Panc1 (cell line): ENCODE measurements around the gene SLC46A2.

Experiments
- SIN3A ChIP-seq: IDR thresholded peaks from 2 replicates; pipeline ENCODE4 v1.6.1; 2012; ENCODE audit warnings: low read depth, mild to moderate bottlenecking, low read length, moderate library complexity, borderline replicate concordance; ENCODE audit not compliant: insufficient read depth
- TF ChIP-seq, protein P1 (sequence below): fragments of 450-650 bp; IDR thresholded peaks from 2 replicates; pipeline ENCODE4 v1.5.1; 2017; ENCODE audit warnings: mild to moderate bottlenecking

DNA sequence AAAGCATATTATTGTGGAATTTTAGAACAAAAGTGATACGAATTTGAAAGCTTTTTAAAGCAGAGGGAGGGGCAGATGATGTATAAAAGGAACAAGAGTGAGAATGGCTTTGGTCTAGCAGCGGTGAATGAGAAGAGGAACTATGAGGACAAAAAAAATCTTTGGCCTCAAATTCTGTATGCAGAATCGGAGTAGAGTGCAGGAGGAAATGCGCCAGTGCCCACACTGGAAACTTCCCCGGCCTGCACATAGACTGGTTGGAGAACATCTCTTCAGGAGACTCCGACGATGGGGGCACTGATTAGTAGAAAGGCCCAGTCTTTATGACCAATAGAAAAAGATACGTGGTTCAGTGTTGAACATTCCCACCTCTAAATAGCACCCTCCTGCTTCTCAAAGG is 51.3 kb downstream of the SLC46A2 start:
- TF ChIP-seq, protein P1, sequence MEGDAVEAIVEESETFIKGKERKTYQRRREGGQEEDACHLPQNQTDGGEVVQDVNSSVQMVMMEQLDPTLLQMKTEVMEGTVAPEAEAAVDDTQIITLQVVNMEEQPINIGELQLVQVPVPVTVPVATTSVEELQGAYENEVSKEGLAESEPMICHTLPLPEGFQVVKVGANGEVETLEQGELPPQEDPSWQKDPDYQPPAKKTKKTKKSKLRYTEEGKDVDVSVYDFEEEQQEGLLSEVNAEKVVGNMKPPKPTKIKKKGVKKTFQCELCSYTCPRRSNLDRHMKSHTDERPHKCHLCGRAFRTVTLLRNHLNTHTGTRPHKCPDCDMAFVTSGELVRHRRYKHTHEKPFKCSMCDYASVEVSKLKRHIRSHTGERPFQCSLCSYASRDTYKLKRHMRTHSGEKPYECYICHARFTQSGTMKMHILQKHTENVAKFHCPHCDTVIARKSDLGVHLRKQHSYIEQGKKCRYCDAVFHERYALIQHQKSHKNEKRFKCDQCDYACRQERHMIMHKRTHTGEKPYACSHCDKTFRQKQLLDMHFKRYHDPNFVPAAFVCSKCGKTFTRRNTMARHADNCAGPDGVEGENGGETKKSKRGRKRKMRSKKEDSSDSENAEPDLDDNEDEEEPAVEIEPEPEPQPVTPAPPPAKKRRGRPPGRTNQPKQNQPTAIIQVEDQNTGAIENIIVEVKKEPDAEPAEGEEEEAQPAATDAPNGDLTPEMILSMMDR: no peak
- TF ChIP-seq SIN3A: no peak
